Heart left ventricle (tissue), 16 donors: Measurements from ENCODE around the gene NEK4. TPM values are rescaled to one million over a fixed set of nuclear protein-coding genes. Genes with fewer than 3 reads are reported as not detected.

Experiments
- ATAC-seq, 4 donors: fragments of 200-7000 bp; cut with Tn5 transposase; one replicate each; pipeline ENCODE4 v1.9.1; 2020 to 2022; ENCODE audit warnings: moderate library complexity in 4 of 4, mild to moderate bottlenecking in 3 of 4, moderate number of reproducible peaks in 1 of 4
- DNase-seq, 5 donors: peaks; one replicate each; pipeline ENCODE4 v3.0.0-alpha.2; 2020
- H3K27ac ChIP-seq, 12 donors: fragments of 200-600 bp; sonication (generic) in 4 of 12; one replicate each; pipeline versions ENCODE4 v1.5.0 to v1.8.0; 2016 to 2022; ENCODE audit warnings: mild to moderate bottlenecking in 2 of 12
- H3K27me3 ChIP-seq, 9 donors: fragments of 200-600 bp; sonication (generic) in 2 of 9; one replicate each; pipeline versions ENCODE4 v1.5.1 to v1.8.0; 2016 to 2022; ENCODE audit warnings: mild to moderate bottlenecking in 3 of 9
- H3K36me3 ChIP-seq, 9 donors: fragments of 200-600 bp; sonication (generic) in 2 of 9; one replicate each; pipeline versions ENCODE4 v1.5.0 to v1.8.0; 2018 to 2022; ENCODE audit warnings: mild to moderate bottlenecking in 2 of 9
- H3K4me1 ChIP-seq, 12 donors: fragments of 200-600 bp; sonication (generic) in 4 of 12; one replicate each; pipeline versions ENCODE4 v1.5.0 to v1.8.0; 2016 to 2022; ENCODE audit warnings: mild to moderate bottlenecking in 3 of 12
- H3K4me3 ChIP-seq, 12 donors: fragments of 200-600 bp; sonication (generic) in 4 of 12; one replicate each; pipeline versions ENCODE4 v1.5.0 to v1.8.0; 2017 to 2022; ENCODE audit warnings: mild to moderate bottlenecking in 9 of 12, moderate library complexity in 4 of 12
- H3K9me3 ChIP-seq, 12 donors: fragments of 200-600 bp; sonication (generic) in 4 of 12; one replicate each; pipeline versions ENCODE4 v1.5.0 to v1.8.0; 2016 to 2022; ENCODE audit warnings: mild to moderate bottlenecking in 1 of 12
- CTCF ChIP-seq, 12 donors: fragments of 200-600 bp; sonication (generic) in 4 of 12; IDR thresholded peaks; one replicate each; pipeline versions ENCODE4 v1.5.0 to v1.8.0; 2018 to 2022; ENCODE audit warnings: antibody characterized with exemption in 12 of 12, mild to moderate bottlenecking in 5 of 12
- POLR2A ChIP-seq, 2 donors: fragments of 450-650 bp; IDR thresholded peaks; one replicate each; pipeline ENCODE4 v1.6.1; 2017; ENCODE audit warnings: antibody characterized with exemption in 2 of 2, mild to moderate bottlenecking in 2 of 2, moderate library complexity in 2 of 2
- WGBS, 4 donors: extraction: QIAGEN DNeasy Blood & Tissue Kit in 2 of 4; methylation state at CpG; one replicate each; pipeline versions ENCODE4 v1.1.5 to v1.1.7; 2013 to 2018; 5-methylcytosine and 5-hydroxymethylcytosine counted together
- intact Hi-C, 10 donors: fragments of 100-400 bp; cut with DNase I; formaldehyde crosslinking; loops; one replicate each; pipeline versions ENCODE4 v1.11.1 to v1.14.2; 2022
- polyA plus RNA-seq, 2 donors: library from polyadenylated mRNA; stranded (reverse); fragments of 200-250 nt; gene quantifications; one replicate each; pipeline ENCODE4 v1.2.3, GENCODE V29; 2013
- total RNA-seq, 9 donors: library from RNA; depleted of rRNA in 2 of 9; stranded (reverse); fragments of >200 nt in 2 of 9; fragmentation: NEBNext Ultra II Directional in 3 of 9; extraction: Animal tissue kit (Norgen Biotek cat#: 25700) in 3 of 9; gene quantifications; one replicate each; pipeline versions ENCODE4 v1.1.0 to v1.2.4, GENCODE V29; 2016 to 2023
- donor health status: ischemic (EF 13 %, LVEDD 7.1; RV severe dilation, severe dysfunction).
- donor health status: healthy with polysubstance abuse.
- donor health status: DM: no; HTN: yes; CAD: no.
- donor health status: DM: no; HTN: no; CAD: no.
- donor health status: ischemic (EF 25% LVEDD 6.9; RV normal size, moderate dysfunction).
- donor health status: ischemic (EF 25% LVEDD 5.7; RV mildly dilated, moderate dysfunction).
- donor health status: healthy.
- donor health status: DM: yes; HTN: yes; CAD: no.
- donor health status: ischemic (EF 35%, LVEDD 5.7; RV mildly dilated, moderate dysfunction).
- donor health status: nonischemic (EF 11% LVEDD 7.7; RV severe dilation, severe dysfunction).
- donor health status: DM: yes; HTN: yes; CAD: no.
- donor health status: PGD.
- donor health status: ischemic (EF 29% LVEDD 5.4; RV normal size, mild dysfunction).
- donor health status: nonischemic (EF 23%, LVEDD 6.1; RV moderate dilation, normal function).

The NEK4 gene
- total and polyA plus RNA-seq, 11 donors, result 2.7 to 21.5 (median 14.6) TPM

- no peak overlapping the region for H3K4me3 ChIP-seq
- ATAC-seq (no peak), DNase-seq (no peak)
- no peak overlapping the region for H3K27ac ChIP-seq
- no peaks in the 10 kb centered on the region for H3K36me3 ChIP-seq
- 79 to 81% (median 80%) methylated on average over 17 to 19 of the region's 19 CpGs for WGBS, 4 donors
- intact Hi-C loops, result no loop called here
- H3K27me3 ChIP-seq, result no peaks in the 10 kb centered on the region
- TF ChIP-seq CTCF (IDR thresholded peaks at IDR 0.05) (no peak), POLR2A (IDR thresholded peaks at IDR 0.05) (no peak)
- no peaks in the 10 kb centered on the region for H3K9me3 ChIP-seq
- no peaks in the 10 kb centered on the region for H3K4me1 ChIP-seq
Measured at GRCh38 chr3:52805270-52806039, 34.7 kb upstream of the NEK4 start.

GRCh38 chr3:52801839-52802238, 31.1 kb upstream of the NEK4 start:
- DNase-seq (no peak), ATAC-seq (no peak)
- no peaks in the 10 kb centered on the region for H3K9me3 ChIP-seq
- 67 to 74% (median 70%) methylated on average over 5 of the region's 5 CpGs for WGBS, 4 donors
- H3K27ac ChIP-seq, result no peak overlapping the region
- no peaks in the 10 kb centered on the region for H3K4me1 ChIP-seq
- H3K4me3 ChIP-seq, result no peak overlapping the region
- no peaks in the 10 kb centered on the region for H3K36me3 ChIP-seq
- TF ChIP-seq CTCF (IDR thresholded peaks at IDR 0.05), result no peak
- TF ChIP-seq POLR2A (IDR thresholded peaks at IDR 0.05), result no peak
- intact Hi-C loops, result no loop called here
- H3K27me3 ChIP-seq, result no peaks in the 10 kb centered on the region

GRCh38 chr3:52800079-52800478, 29.3 kb upstream of the NEK4 start:
- Histone ChIP-seq H3K27ac (no peak overlapping the region), H3K4me1 (no peaks in the 10 kb centered on the region), H3K27me3 (no peaks in the 10 kb centered on the region), H3K4me3 (no peak overlapping the region), H3K9me3 (no peaks in the 10 kb centered on the region), H3K36me3 (no peaks in the 10 kb centered on the region)
- no peak for TF ChIP-seq CTCF (IDR thresholded peaks at IDR 0.05)
- no peak for TF ChIP-seq POLR2A (IDR thresholded peaks at IDR 0.05)
- intact Hi-C loops, result no loop called here
- WGBS, 4 donors, result 71 to 83% (median 79%) methylated on average over 7 of the region's 7 CpGs
- ATAC-seq, result no peak
- no peak for DNase-seq

GRCh38 chr3:52798978-52799476, 28.3 kb upstream of the NEK4 start:
- DNase-seq (no peak), ATAC-seq (no peak)
- no peak overlapping the region for H3K4me3 ChIP-seq
- no peaks in the 10 kb centered on the region for H3K4me1 ChIP-seq
- H3K36me3 ChIP-seq, result no peaks in the 10 kb centered on the region
- WGBS, 4 donors, result 64 to 74% (median 66%) methylated on average over 9 to 14 of the region's 14 CpGs
- intact Hi-C loops, result no loop called here
- H3K27ac ChIP-seq, result no peak overlapping the region
- no peaks in the 10 kb centered on the region for H3K9me3 ChIP-seq
- TF ChIP-seq CTCF (IDR thresholded peaks at IDR 0.05) (peak in 10 of 12 donors; percentile 14 to 48 (median 32)), POLR2A (IDR thresholded peaks at IDR 0.05) (no peak)
- H3K27me3 ChIP-seq, result no peaks in the 10 kb centered on the region
